ENCODE results near the gene CYB5A.

CYB5A gene

GRCh38 chr18:74216661-74217110 is 75.1 kb downstream of the CYB5A start:
- TF ChIP-seq CTCF (IDR thresholded peaks at IDR 0.05; ENCODE audit: control insufficient read depth, insufficient read depth, low read depth, low read length, missing control alignments) = no peak
- no peak for DNase-seq (ENCODE audit: low read depth)
- H3K4me3 ChIP-seq (ENCODE audit: control insufficient read depth, low read depth, low read length) = no peak overlapping the region

GRCh38 chr18:74215863-74216262 is 75.9 kb downstream of the CYB5A start:
- no peak for DNase-seq (ENCODE audit: low read depth)
- no peak overlapping the region for H3K4me3 ChIP-seq (ENCODE audit: control insufficient read depth, low read depth, low read length)
- no peak for TF ChIP-seq CTCF (IDR thresholded peaks at IDR 0.05; ENCODE audit: control insufficient read depth, insufficient read depth, low read depth, low read length, missing control alignments)

GRCh38 chr18:74213429-74213828 is 78.3 kb downstream of the CYB5A start:
- no peak for DNase-seq (ENCODE audit: low read depth)
- TF ChIP-seq CTCF (IDR thresholded peaks at IDR 0.05; ENCODE audit: control insufficient read depth, insufficient read depth, low read depth, low read length, missing control alignments) = no peak
- no peak overlapping the region for H3K4me3 ChIP-seq (ENCODE audit: control insufficient read depth, low read depth, low read length)

- no peak for TF ChIP-seq CTCF (IDR thresholded peaks at IDR 0.05; ENCODE audit: control insufficient read depth, insufficient read depth, low read depth, low read length, missing control alignments)
- no peak for DNase-seq (ENCODE audit: low read depth)
- no peak overlapping the region for H3K4me3 ChIP-seq (ENCODE audit: control insufficient read depth, low read depth, low read length)
Observed at GRCh38 chr18:74204526-74205152, 87.1 kb downstream of the CYB5A start.

GRCh38 chr18:74203811-74204210 is 88.0 kb downstream of the CYB5A start:
- no peak for DNase-seq (ENCODE audit: low read depth)
- no peak for TF ChIP-seq CTCF (IDR thresholded peaks at IDR 0.05; ENCODE audit: control insufficient read depth, insufficient read depth, low read depth, low read length, missing control alignments)
- no peak overlapping the region for H3K4me3 ChIP-seq (ENCODE audit: control insufficient read depth, low read depth, low read length)
